NCI-H2196 treated with DMSO at 0.1 percent for 48 hours (cell line): Measurements from ENCODE around the gene SOS1.
"Not testable (repeated sequence)": the region's sequence is repeated elsewhere in the genome, so short reads cannot be mapped to it uniquely, and the experiment has no call there.

Experiments
- DNase-seq: peaks from one replicate; lab custom pipeline; 2025; ENCODE audit not compliant: unreplicated experiment; lab: John Stamatoyannopoulos, UW

SOS1 gene

DNA sequence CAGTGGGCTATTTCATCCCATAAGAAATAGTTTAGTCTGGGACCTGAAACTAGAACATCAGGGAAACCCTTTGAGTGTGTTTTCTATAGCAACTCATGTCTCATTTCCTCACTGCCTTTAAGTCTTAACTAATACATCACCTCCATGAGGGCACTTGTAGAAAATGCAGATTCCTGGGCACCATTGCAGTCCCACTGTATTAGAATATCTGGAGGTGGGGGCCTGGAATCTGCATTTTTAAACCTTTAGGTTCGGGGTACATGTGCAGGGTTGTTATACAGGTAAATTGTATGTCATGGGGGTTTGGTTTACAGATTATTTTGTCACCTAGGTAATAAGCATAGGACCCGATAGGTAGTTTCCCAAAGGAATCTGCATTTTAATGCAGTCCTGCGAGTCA, 143.8 kb downstream of the SOS1 start:
- no peak for DNase-seq

GRCh38 chr2:38975042-38975441, 145.8 kb downstream of the SOS1 start:
- no peak for DNase-seq

GRCh38 chr2:38973266-38973665, 147.6 kb downstream of the SOS1 start:
- no peak for DNase-seq

- DNase-seq: no peak
Observed at GRCh38 chr2:38971377-38971776, 149.5 kb downstream of the SOS1 start.

GRCh38 chr2:38968021-38968420, 152.8 kb downstream of the SOS1 start:
- no peak for DNase-seq

- no peak for DNase-seq
Observed at GRCh38 chr2:38966678-38967077, 154.2 kb downstream of the SOS1 start.

GRCh38 chr2:38966006-38966405, 154.8 kb downstream of the SOS1 start:
- no peak for DNase-seq

DNA sequence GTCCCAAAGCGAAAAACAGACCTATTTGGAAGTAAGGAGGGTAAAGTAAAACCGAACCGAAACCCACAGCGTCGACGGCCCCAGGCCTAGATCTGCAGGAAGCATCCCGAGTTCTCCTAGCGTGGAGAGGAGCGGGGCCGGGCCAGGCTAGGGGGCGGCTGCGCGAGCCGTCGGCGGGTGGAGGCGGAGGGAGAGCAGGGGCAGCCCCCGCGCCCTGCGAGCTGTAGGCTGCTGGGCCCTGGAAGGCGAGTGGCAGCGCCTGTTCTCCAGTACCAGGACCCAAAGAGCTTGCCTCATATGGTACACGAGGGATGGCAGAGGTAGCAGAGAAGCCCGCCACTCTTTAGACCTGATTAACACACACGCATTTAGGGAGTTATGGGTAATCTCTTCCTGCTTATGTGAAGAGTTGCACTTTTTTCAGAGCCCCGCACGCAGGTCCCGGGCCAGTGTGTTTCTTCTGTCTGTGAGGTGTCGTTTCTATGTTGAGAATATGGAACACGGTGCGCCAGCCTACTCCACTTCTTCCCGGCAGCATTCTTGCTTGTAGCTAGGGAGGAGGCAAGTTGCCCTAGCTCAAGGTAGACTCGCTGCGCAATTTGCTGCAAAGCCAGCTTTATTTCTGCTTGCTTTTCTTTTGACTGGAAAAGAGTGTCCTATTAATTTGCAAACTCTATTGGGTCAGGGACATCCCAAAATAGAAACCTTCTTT, 160.1 kb downstream of the SOS1 start:
- DNase-seq: no peak

DNA sequence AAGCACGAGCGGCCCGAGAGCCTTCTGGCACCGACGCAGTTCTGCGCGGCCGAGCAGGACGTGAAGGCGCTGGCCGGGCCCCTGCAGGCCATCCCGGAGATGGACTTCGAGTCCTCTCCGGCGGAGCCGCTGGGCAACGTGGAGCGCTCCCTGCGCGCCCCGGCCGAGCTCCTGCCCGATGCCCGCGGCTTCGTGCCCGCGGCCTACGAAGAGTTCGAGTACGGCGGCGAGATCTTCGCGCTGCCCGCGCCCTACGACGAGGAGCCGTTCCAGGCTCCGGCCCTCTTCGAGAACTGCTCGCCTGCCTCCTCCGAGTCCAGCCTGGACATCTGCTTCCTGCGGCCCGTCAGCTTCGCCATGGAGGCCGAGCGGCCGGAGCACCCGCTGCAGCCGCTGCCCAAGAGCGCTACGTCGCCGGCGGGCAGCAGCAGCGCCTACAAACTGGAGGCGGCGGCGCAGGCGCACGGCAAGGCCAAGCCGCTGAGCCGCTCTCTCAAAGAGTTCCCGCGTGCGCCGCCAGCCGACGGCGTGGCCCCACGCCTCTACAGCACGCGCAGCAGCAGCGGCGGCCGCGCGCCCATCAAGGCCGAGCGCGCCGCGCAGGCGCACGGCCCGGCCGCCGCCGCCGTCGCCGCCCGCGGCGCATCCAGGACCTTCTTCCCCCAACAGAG, 160.8 kb downstream of the SOS1 start:
- DNase-seq: no peak

GRCh38 chr2:38959466-38959865, 161.4 kb downstream of the SOS1 start:
- no peak for DNase-seq

DNA sequence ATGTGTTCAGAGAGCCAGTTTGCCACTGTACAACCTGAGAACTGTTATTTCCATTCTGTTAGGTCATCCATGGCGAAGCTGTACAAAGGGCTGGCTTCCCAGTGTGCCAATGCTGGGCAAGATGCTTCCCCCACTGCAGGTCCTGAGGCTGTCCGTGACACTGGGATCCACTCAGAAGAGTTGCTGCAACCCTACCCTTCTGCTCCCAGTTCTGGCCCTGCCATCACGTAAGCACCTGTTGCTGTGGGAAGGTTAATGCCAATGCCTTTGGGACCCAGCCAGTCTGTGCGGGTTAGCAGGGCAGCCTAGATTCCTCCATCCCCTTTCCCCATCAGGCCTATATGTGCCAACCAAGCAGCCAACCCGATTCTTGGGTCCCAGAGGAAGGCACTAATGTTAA, 162.9 kb downstream of the SOS1 start:
- no peak for DNase-seq

- no peak for DNase-seq
Observed at GRCh38 chr2:38951766-38952165, 169.1 kb downstream of the SOS1 start.

GRCh38 chr2:38948995-38949394, 171.9 kb downstream of the SOS1 start:
- DNase-seq: no peak

GRCh38 chr2:38948387-38948882, 172.4 kb downstream of the SOS1 start:
- DNase-seq: no peak

GRCh38 chr2:38947241-38948239, 173.3 kb downstream of the SOS1 start:
- peak; percentile 51 for DNase-seq

- DNase-seq: no peak
Observed at GRCh38 chr2:38945911-38946310, 174.9 kb downstream of the SOS1 start.

DNA sequence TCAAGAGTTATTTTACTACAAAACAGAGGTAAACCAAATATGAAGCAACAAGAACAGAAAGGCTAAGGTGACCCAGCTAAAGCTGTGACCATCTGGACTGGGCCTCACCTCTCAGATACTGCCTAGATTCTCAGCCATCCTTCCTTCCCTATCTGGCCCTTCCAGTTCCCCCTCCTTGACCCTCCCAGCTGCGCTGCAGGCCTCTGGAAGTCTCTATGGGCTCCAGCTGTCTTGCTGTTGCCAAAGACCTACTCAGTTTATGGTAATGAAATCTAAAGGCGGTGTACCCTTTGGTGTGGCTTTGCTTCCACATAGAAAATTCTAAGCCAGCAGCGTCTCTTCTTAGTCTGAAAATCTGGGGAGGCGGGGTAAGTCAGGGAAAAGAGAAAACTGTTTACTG, 175.5 kb downstream of the SOS1 start:
- no peak for DNase-seq

- no peak for DNase-seq
Observed at GRCh38 chr2:38943784-38944183, 177.1 kb downstream of the SOS1 start.

DNA sequence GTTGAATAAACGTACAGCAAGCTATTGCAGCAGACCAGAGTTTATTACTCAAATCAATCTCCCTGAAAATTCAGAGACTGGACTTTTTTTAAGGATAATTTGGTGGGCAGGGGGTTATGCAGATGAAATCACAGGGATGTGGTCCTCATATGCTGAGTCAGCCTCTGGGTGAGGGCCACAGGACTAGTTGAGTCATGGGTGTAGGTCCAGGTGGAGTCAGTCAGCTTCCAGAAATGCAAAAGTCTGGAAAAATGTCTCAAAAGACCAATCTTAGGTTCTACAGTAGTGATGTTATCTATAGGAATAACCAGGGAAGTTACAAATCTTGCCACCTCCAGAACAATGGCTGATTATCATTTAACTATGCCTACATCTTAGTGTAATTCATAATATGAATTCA, 180.1 kb downstream of the SOS1 start:
- DNase-seq: no peak

- DNase-seq: no peak
Observed at GRCh38 chr2:38937548-38937947, 183.3 kb downstream of the SOS1 start.

- not testable (repeated sequence) for DNase-seq
Observed at GRCh38 chr2:38936516-38936915, 184.3 kb downstream of the SOS1 start.
